HFFc6 (cell line): ENCODE results near the gene CRIP3. TPM values are rescaled to one million over a fixed set of nuclear protein-coding genes. Genes with fewer than 3 reads are reported as not detected.
A peak's percentile ranks its signal among the peaks of the same experiment; 100 is the strongest.

ENCODE experiments used
- DNase-seq: peaks from one replicate; pipeline ENCODE4 v3.0.0-alpha.2; 2018
- H3K27ac Mint-ChIP-seq: 2 replicates; pipeline ENCODE4 v1.8.0; 2020; ENCODE audit warnings: mild to moderate bottlenecking, mixed read lengths
- H3K27me3 Mint-ChIP-seq: 2 replicates; pipeline ENCODE4 v1.8.0; 2021; ENCODE audit warnings: mild to moderate bottlenecking, moderate library complexity, mixed read lengths; ENCODE audit not compliant: insufficient read depth
- H3K36me3 Mint-ChIP-seq: 2 replicates; pipeline ENCODE4 v1.8.0; 2021; ENCODE audit warnings: low read depth, mixed read lengths
- H3K4me1 Mint-ChIP-seq: 2 replicates; pipeline ENCODE4 v1.8.0; 2020; ENCODE audit warnings: low read depth, mixed read lengths
- H3K4me3 Mint-ChIP-seq: 2 replicates; pipeline ENCODE4 v1.8.0; 2020; ENCODE audit warnings: mild to moderate bottlenecking, moderate library complexity, mixed read lengths
- H3K9me3 Mint-ChIP-seq: 2 replicates; pipeline ENCODE4 v1.8.0; 2020; ENCODE audit warnings: mild to moderate bottlenecking, mixed read lengths
- total RNA-seq, 6 experiments: library from RNA; stranded (reverse); fragmentation: NEBNext Ultra II Directional; extraction: Animal tissue kit (Norgen Biotek cat#: 25700); gene quantifications; 2 replicates in 1 of 6; 3 replicates in 5 of 6; pipeline ENCODE4 v1.2.3, GENCODE V29; 2021
- TF ChIP-seq, protein P1 (sequence below): fragments of 200-600 bp; sonication (generic); IDR thresholded peaks from 2 replicates; pipeline ENCODE4 v1.5.0; 2021; ENCODE audit warnings: antibody characterized with exemption, mild to moderate bottlenecking

The CRIP3 gene
- total RNA-seq, 6 experiments from 2014 or later = not detected

GRCh38 chr6:43268782-43269272 lies 39.8 kb downstream of the CRIP3 start:
- no peaks in the 10 kb centered on the region for H3K36me3 Mint-ChIP-seq
- DNase-seq = no peak
- H3K27me3 Mint-ChIP-seq = peaks cover 39% of the 10 kb centered on the region
- no peaks in the 10 kb centered on the region for H3K9me3 Mint-ChIP-seq
- H3K4me1 Mint-ChIP-seq = peaks cover 13% of the 10 kb centered on the region
- TF ChIP-seq, protein P1, sequence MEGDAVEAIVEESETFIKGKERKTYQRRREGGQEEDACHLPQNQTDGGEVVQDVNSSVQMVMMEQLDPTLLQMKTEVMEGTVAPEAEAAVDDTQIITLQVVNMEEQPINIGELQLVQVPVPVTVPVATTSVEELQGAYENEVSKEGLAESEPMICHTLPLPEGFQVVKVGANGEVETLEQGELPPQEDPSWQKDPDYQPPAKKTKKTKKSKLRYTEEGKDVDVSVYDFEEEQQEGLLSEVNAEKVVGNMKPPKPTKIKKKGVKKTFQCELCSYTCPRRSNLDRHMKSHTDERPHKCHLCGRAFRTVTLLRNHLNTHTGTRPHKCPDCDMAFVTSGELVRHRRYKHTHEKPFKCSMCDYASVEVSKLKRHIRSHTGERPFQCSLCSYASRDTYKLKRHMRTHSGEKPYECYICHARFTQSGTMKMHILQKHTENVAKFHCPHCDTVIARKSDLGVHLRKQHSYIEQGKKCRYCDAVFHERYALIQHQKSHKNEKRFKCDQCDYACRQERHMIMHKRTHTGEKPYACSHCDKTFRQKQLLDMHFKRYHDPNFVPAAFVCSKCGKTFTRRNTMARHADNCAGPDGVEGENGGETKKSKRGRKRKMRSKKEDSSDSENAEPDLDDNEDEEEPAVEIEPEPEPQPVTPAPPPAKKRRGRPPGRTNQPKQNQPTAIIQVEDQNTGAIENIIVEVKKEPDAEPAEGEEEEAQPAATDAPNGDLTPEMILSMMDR = no peak
- peak overlapping the region; percentile 73; the same call in 1 of the 2 replicates for H3K4me3 Mint-ChIP-seq
- no peak overlapping the region for H3K27ac Mint-ChIP-seq

DNA sequence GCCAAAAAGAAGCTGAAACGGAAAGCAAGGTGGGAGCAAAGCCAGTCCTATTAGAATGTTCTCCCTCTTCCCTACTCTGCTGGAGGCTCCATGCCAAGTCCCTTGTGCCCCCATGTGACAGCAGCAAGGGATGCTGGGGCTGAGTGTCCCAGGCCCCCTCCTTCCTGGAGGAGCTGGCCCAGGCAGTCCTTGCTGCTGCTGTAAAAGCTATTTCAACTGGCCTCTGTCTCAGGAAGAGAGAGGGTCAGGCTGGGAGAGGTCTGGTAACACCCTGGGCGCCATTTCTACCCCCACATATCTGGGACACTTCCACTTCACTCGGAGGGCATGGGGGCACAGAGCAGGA lies 40.3 kb downstream of the CRIP3 start:
- no peak for DNase-seq
- no peak overlapping the region for H3K27ac Mint-ChIP-seq
- TF ChIP-seq, protein P1 = no peak
- H3K27me3 Mint-ChIP-seq = peaks cover 38% of the 10 kb centered on the region
- peaks cover 13% of the 10 kb centered on the region for H3K4me1 Mint-ChIP-seq
- H3K36me3 Mint-ChIP-seq = no peaks in the 10 kb centered on the region
- H3K9me3 Mint-ChIP-seq = no peaks in the 10 kb centered on the region
- H3K4me3 Mint-ChIP-seq = no peak overlapping the region

- Mint-ChIP-seq H3K36me3 (no peaks in the 10 kb centered on the region), H3K27ac (no peak overlapping the region), H3K27me3 (peaks cover 38% of the 10 kb centered on the region), H3K9me3 (no peaks in the 10 kb centered on the region), H3K4me1 (peaks cover 13% of the 10 kb centered on the region), H3K4me3 (no peak overlapping the region)
- no peak for DNase-seq
- TF ChIP-seq, protein P1 = no peak
These were observed 40.8 kb downstream of the CRIP3 start for GRCh38 chr6:43267619-43268354.

DNA sequence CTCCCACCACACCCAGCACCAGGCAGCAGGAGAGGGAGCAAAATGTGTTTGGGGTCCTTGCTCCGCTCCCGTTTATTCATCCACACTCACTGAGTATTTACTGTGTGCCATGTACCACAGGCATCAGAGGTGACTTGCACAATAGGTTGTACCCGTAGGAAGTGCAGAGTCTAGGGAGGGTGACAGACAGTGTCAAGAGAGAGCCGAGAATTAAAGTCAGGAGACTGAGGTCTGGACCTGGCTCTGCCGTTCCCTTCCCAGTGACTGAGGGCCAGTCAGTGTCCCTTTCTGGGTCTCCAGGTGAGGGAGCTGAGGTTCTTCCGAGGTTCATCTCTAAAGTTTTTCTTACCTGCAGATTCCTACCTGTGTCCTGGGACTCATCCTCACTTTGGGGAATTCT lies 43.1 kb downstream of the CRIP3 start:
- Mint-ChIP-seq H3K9me3 (no peaks in the 10 kb centered on the region), H3K4me3 (no peak overlapping the region), H3K27me3 (peaks cover 37% of the 10 kb centered on the region), H3K4me1 (peaks cover 13% of the 10 kb centered on the region), H3K36me3 (no peaks in the 10 kb centered on the region), H3K27ac (no peak overlapping the region)
- no peak for DNase-seq
- TF ChIP-seq, protein P1 = no peak

- TF ChIP-seq, protein P1 = no peak
- Mint-ChIP-seq H3K4me1 (0 out of 2 replicates have a peak, but pooled peaks cover 7% of the 10 kb centered on the region), H3K36me3 (no peaks in the 10 kb centered on the region), H3K4me3 (no peak overlapping the region), H3K9me3 (no peaks in the 10 kb centered on the region), H3K27me3 (peaks cover 31% of the 10 kb centered on the region), H3K27ac (no peak overlapping the region)
- no peak for DNase-seq
These were observed 44.0 kb downstream of the CRIP3 start for GRCh38 chr6:43264599-43265145.
